Tibial nerve (tissue), 4 donors: ENCODE results near the gene ERN2.

Source experiments
- CTCF ChIP-seq, 5 experiments: fragments of 200-600 bp in 3 of 5; fragments of 450-650 bp in 2 of 5; sonication (generic) in 3 of 5; IDR thresholded peaks; one replicate each; pipeline ENCODE4 v1.5.1; 2016 to 2019; ENCODE audit warnings: antibody characterized with exemption in 5 of 5, mild to moderate bottlenecking in 3 of 5, moderate library complexity in 2 of 5
- EP300 ChIP-seq, 2 donors: sonication (generic); formaldehyde crosslinking; IDR thresholded peaks; one replicate each; pipeline ENCODE4 v1.6.1; 2017; ENCODE audit warnings: antibody characterized with exemption in 2 of 2, mild to moderate bottlenecking in 1 of 2

- TF ChIP-seq CTCF (IDR thresholded peaks at IDR 0.05) (no peak), EP300 (IDR thresholded peaks at IDR 0.05) (no peak)
These were observed 8.1 kb downstream of the ERN2 start for GRCh38 chr16:23704772-23705516.
